ENCODE results near the gene C2CD4C.
"Not testable (repeated sequence)": the region's sequence is repeated elsewhere in the genome, so short reads cannot be mapped to it uniquely, and the experiment has no call there.

Gene C2CD4C

DNA sequence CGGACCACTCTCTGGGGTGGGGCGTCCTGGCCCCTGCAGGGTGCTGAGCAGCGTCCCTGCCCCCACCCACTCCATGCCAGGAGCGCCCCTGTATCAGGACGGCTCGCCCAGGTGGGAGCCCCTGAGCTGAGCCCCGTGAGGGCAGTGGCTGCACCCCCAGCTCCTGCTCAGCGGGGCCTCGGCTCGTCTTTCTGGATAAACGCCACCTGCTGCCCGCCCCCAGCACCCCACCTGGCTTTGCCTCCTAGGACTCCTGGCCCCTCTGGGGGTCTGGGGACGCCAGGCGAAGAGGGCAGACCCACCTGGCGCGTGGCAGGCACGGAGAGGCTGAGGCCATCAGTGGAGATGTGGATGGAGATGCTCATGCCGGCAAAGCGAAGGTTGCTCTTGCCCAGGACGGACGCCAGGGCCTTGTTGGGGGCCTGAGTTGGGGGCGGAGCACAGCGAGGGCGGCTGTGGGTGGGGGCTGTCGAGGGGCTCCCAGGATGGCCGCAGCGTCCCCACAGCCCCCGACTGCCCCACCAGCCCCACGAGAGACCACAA lies 29.5 kb upstream of the C2CD4C start:
- no peak for DNase-seq

DNA sequence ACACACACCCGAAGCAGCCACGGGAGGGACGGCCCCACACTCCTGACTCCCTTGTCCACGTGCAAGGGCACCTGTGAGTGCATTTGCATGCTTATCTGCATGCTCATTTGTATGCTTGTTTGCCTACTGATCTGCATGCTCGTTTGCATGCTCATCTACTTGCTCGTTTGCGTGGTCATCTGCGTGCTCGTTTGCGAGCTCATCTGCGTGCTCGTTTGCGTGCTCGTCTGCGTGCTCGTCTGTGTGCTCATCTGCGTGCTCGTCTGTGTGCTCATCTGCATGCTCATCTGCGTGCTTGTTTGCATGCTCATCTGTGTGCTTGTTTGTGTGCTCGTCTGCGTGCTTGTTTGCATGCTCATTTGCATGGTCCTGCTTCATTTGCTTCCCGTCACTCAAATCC lies 28.1 kb upstream of the C2CD4C start:
- no peak for DNase-seq

DNA sequence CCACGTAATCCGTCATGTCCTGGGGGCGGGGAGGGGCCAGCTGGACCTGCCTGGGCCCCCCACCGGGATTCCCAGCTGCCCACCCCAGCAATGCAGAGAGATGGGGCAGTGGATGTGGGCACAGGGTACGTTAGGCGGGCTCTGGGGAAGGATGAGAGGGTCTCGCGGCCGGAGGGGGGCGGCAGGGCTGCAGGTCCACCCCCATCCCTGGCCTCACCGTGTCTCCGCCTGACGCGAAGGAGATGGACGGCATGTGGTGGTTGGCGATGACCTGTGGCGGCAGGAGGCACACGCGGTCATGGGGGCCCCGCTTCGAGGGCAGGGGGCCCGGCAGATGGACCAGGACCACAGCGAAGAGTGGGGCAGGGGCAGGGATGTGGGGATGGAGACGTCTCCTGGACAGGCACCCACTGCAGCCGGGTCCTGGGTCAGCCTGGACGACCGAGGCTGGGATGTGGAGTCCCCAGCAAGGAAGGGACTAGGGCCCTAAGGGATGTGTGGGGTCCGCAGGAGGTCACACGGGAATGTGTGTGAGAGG lies 27.5 kb upstream of the C2CD4C start:
- DNase-seq: no peak

DNA sequence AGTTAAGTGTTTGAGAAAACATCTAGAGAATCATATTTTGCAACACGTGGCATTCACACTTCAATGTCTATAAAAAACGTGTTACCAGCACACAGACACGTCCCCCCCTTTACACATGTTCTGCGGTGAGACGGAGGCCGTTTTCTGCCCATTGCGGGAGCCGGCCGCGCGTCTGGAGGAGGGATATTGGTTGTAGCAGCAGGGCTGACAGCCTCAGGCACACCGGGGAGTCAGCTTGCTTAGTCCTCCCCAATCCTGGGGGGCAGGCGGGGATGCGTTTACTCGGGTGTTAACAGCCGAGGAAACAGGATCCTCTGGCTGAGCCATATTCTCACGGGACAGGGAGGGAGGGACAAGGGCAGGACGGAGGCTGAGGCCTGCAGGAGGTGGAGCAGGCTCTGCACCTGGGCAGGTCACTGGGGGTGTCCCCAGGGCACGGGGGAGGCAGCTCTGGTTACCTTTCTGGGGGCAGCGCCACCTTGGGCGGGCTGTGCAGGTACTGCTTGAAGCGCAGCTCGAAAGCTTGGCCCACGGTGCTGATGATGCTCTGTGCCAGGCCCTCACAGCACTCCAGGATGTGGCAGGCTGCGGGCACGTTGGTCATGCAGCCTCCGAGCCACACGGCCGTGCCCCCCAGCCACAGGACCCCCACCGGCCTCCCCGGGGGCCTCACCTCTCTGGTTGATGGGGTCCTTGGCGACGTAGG lies 26.9 kb upstream of the C2CD4C start:
- no peak for DNase-seq

DNA sequence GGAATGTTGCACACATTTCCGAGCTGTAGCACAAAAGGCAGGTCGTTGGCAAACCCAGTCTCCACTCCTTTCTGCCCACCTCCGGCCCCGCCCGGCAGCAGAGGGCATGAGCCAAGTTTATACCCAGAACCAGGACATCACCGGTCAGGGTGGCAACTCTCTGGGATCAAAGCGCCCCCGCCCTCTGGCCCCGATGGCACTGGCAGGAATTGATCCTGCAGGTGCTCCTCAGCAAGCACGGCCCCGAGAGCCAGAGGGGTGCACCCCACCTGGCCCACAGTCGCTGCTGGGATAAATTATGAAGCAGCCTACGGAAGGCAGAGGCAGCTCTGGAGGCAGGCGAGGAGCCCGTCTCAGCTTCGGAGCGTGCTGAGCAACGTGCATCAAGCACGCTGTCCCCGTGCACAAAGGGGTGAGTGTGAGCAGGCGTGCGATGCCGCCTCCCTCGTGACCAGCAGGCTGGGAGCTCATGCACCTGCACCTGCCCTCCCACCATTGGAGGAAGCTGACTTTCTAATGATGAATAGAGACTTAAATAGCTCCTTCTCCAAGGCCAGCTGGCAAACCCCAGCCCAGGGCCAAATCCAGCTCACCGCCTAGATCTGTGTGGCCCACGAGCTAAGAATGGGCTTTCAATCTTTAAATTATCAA lies 26.2 kb upstream of the C2CD4C start:
- no peak for DNase-seq

DNA sequence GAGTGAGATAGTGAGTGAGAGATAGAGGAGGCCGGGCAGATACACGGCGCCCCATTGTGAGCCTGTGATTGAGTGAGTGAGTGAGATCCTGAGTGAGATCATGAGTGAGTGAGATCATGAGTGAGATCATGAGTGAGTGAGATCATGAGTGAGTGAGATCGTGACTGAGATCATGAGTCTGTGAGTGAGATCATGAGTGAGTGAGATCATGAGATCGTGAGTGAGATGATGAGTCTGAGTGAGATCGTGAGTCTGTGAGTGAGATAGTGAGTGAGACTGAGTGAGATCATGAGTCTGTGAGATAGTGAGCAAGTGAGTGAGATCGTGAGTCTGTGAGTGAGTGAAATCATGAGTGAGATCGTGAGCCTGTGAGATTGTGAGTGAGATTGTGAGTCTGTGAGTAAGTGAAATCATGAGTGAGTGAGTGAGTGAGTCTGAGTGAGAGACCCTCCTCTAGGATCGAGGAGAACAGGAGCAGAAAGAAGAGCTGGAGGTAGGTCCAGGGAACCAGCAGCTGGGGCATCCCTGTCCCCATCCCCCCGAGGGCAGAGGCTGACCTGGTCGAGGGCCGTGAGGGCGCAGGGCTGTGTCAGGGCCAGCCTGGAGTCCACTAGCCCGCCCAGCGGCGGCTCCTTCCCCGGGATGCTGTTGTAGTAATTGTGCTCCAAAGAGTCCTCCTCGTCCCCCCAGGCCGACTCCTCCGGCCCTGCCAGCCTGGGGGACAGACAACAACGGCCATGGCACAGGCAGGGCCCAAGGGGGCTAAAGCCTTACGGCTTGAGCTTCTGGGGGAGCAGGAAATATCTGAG lies 25.4 kb upstream of the C2CD4C start:
- DNase-seq: no peak

DNA sequence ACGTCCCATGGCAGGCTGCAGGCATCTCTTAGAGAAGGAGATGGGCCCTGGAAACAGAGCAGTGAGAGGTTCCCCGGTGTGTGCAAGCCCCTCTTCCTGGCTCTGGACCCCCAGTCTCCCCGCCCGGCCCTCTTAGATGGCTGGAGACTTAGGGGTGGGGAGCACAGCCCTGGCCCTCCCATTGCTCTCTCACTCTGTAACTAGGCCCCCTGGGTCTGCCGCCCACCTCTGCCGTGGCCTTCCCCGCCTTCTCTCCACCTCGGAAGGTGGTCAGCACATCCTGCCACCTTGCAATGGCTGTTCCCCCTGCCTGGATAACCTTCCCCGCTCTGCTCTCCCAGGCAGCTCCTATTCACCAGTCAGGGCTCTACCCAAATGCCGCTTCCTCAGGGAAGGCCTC lies 21.8 kb upstream of the C2CD4C start:
- DNase-seq: no peak

DNA sequence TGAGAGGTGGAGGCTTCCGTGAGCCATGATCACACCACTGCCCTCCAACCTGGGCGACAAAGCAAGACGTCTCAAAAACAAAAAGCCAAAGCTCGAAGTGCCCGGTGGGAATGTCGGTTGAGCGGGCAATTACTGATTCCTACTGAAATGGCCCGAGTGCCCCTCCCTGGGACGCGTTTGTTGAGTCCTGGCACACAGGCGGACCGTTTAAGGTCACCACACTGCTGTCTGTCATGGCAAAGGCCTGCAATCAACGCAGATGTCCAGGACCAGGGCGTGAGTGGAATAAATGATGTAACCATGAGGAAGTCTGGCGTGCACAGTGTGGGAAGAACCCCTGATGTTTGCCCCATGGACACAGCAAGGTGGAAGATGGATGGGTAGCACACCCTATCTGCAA lies 19.2 kb upstream of the C2CD4C start:
- DNase-seq: no peak

DNA sequence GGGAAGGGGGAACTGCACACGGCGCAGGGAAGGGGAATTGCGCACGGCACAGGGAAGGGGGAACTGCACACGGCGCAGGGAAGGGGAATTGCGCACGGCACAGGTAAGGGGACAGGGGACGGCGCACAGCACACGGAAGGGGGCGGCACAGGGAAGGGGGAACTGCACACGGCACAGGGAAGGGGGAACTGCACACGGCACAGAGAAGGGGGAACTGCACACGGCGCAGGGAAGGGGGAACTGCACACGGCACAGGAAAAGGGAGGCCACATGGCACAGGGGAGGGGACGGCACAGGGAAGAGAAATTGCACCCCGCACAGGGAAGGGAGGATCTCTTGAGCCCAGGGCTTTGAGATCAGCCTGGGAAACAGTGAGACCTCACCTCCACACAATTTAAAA lies 18.7 kb upstream of the C2CD4C start:
- DNase-seq: not testable (repeated sequence)

DNA sequence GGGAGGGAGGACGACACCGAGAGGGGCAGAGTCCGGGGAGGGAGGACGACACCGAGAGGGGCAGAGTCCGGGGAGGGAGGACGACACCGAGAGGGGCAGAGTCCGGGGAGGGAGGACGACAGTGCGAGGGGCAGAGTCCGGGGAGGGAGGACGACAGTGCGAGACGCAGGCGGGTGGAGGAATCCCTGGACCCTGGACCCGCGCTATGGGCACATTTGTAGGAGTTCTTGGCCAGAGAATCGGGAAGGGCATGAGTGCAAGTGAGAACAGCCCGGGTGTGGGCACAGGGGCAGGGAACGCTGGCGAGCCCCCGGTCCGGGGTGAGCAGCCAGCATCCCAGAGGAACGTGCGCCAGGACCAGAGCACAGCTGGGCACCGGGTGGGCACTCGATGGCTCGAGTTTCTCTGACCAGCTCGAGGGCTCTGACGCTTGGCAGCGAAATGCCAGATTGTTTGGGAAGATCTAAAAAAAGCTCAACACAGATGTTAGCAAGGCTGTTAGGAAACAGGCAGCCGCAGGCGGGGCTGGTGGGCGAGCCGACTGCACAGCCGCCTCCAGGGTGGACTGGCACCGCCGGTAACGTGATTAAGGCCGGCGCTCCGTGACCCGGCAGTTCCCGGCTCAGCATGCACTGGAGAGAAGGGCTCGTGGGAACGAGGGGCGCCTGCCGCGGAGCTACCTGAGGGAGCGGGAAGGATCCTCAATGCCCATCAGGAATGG lies 17.9 kb upstream of the C2CD4C start:
- DNase-seq: no peak

DNA sequence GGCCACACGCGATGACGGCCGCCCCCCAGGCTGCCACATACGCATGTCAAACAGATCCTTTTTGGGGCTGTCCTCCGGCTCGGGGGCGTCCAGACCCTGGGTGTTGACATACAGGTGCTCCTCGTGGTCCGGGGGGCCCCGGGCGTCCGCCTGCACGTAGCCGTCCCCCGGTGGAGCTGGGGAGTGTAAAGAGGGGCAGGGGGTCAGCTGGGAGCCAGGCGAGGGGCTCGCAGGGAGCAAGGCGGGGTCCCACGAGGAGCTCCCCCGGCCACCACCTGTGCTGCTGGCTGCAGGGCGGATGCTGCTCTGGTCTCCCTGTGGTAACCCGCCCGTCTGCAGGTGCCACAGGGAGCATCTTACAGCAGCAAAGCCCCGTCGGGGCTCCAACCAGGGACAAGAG lies 16.1 kb upstream of the C2CD4C start:
- DNase-seq: no peak

DNA sequence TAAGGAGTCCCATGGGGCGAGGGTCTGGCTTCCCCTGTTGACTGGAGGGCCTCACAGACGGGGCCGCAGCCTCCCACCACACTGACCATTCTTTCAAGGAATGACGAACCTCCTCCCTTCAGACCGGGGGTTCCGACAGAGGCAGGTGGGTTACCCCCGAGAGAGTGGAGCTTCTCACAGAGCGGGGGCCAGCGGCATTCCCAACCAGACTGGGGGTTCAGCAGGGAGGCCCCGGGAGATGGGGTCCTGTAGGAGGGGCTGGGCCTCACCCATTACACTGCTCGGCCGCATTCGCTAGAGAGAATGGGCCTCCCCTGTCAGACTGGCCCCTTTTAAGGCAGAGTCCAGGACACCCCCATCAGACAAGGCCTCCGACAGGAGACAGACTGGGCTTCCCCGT lies 15.6 kb upstream of the C2CD4C start:
- DNase-seq: no peak

DNA sequence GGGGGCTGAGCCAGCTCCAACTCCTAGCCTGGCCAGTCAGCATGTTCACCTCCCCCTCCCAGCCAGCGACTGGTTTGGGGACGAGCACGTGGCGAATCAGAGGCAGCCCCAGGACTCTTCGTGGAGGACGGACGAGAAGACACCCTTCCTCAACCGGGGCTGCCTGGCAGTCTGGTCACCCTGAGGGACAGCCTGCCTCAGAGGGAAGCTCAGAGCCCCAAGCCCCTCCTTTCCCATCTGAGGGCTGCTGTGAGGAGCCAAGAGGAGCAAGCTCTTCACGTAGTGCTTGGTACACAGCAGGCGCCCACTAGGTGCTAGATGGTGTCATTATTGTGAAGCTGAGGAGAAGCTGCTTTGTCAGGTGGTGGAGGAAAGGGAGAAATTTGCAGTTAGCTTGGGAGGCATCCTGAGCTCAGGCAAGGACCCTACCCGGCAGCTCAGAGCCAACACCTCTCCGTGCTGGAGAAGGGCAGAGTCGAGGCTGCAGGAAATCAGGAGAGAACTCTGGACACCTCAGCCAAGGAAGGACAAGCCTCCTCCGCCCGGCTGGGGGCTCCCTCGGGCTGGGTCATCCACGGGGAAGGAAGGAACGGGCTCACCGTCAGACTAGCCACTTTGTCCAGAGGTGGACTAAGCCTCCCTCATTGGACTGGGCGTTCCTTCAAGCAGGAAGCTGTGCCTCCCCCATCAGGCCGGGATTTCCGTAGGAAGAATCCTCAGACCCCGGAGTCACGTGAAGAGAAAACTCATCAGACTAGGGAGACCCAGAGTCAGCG lies 14.9 kb upstream of the C2CD4C start:
- DNase-seq: no peak

DNA sequence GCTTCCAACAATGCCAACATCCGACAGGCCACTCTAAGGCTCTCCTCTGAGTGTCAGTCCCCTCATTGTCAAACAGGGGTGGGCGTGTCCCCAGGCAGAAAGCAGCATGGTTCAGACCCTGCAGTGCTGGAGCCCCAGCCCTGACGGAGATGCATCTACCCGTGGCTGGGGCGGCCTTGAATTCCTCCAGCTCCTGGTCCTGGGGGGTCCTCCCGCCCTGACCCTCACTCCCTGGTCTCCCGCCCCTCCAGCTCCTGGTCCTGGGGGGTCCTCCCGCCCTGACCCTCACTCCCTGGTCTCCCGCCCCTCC lies 13.9 kb upstream of the C2CD4C start:
- not testable (repeated sequence) for DNase-seq

DNA sequence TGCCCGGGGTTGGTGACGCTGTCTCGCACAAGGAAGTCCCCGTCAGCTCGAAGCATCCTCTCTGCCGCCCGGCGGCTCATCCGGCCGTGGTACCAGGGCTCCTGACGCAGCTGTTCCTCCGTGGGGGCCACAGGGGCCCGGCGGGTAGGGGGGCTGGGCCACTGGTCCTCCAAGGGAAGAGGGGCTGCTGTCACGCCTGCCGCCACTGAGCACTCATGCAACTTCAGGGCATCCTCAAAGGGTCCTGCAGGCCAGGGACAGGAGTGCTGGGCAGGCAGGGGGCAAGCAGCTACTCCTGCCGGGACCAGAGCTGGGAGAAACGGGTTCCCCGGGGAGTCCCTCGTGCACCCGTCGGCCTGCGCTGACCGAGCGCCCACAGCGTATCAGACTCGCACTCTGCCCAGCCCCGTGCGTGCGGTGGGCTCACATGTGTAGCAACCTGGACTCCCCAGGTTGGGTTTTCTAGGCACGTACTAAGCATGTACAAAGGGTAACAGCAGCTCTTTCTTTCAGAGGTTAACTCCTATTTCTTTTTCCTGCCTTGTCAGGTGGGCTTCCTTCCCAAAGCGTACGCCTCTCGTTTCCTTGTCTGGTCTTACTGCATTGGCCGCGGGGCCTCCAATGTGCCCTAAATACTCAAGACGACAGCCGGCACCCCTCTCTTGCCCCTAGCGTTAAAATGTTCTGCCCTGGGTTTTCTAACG lies 13.4 kb upstream of the C2CD4C start:
- DNase-seq: no peak

DNA sequence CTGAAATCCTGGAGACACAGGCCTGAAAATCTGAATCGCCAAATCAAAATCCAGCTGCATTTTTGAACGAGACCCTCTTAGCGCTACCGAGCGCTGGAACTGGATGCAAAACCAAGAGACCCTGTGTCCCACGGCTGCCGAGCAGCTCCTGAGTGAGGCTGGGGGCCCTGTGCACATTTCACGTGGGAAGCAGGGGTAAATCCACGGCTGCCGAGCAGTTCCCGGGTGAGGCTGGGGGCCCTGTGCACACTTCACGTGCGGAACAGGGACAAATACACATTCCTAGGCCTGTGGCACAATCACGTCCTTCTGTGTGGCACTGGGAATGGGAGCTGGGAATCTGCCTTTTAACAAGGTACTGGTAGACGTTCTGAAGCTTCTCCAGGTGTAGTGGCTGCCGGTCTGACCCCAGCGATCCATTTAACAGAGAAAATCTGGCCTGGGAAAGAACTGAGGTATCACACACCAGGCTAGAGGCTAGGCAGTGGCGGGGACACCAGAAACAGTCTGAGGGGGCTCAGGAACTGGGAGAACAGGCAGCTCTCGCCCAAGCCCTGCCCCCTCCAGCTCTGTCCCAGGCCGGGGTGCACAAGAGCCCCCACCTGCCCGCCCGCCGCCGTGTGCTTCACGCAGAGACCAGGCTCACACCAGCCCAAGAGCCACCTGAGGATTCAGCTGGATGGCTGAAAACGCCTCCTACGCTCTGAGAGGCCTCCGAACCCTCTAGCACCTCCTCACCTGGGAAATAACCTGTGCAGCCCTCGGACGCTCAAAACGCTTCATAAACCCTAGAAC lies 11.0 kb upstream of the C2CD4C start:
- no peak for DNase-seq

DNA sequence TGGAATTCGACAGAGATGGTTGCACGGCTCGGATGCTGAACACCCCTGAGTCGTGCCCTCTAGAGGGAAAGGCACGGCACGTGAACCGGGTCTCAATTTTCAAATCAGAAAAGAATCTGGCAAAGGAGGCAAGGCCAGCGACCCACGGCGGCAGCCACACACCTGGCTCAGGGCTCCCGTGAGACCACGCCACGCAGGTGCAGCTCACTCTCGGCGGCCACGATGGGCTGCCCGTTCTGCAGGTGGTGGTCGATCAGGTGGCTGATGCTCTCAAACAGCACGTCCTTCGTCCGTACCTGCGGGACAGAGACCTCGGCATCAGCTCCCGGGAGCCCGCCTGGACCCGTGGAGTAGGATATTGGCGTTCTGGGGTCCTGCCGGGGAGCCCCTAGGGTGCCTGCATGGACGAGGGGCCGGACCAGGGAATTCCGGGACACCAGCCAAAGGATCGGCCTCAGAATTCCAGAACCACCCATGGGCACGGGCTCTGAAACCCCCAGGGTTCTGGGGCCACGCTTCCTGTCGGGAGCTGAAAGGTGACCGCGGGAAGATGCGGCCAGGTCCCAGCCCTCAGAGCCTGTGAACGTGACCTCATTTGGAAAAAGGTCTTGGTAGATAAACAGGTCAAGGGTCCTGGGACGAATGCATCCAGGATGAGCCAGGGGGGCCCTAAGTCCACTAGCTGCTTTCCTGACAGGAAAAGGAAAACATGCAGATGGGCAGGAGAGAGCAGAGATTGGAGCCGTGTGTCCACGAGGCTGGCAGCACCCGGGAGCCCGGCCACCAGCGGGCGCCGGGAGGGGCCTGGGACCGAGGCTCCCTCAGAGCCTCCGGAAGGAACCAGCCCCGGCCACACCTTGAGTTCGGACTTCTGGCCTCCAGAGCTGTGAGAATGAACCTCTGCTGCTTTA lies 10.1 kb upstream of the C2CD4C start:
- no peak for DNase-seq

DNA sequence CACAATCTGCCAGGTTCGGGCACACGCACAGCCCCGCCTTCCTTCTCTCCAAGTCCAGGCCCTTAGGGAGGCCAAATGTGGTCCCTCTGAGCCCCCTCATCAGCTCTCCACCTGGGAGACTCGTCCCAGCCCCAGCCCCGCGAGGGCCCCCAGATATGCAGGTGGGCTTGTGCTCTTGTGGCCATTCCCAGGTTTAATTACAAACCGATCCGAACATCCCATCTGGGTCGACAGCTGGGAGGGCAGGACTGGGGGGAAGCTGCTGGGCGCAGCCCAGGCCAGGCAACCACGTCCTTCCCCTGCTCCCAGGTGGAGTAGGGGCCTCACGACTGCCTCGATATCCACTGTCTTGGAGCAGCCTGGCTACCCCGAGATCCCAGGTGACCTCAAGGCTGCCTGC lies 7.5 kb upstream of the C2CD4C start:
- DNase-seq: no peak

DNA sequence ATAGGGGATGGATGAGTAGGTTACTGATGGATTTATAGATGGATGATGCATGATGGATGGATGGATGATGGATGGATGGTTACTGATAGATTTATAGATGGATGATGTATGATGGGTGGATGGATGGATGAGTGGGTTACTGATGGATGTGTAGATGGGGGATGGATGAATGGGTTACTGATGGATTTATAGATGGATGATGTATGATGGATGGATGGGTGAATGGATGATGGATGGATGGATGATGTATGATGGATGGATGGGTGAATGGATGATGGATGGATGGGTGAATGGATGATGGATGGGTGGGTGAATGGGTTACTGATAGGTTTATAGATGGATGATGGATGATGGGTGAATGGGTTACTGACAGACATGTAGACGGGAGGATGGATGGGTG lies 6.3 kb upstream of the C2CD4C start:
- no peak for DNase-seq
